ENCODE measurements around the gene MMP28. TPM values are rescaled to one million over a fixed set of nuclear protein-coding genes. Genes with fewer than 3 reads are reported as not detected.

Gene MMP28
- total and polyA plus RNA-seq, 2 donors (not counting 1 experiment from before 2014, with no cell fraction given): 0.15 to 2.0 TPM

DNA sequence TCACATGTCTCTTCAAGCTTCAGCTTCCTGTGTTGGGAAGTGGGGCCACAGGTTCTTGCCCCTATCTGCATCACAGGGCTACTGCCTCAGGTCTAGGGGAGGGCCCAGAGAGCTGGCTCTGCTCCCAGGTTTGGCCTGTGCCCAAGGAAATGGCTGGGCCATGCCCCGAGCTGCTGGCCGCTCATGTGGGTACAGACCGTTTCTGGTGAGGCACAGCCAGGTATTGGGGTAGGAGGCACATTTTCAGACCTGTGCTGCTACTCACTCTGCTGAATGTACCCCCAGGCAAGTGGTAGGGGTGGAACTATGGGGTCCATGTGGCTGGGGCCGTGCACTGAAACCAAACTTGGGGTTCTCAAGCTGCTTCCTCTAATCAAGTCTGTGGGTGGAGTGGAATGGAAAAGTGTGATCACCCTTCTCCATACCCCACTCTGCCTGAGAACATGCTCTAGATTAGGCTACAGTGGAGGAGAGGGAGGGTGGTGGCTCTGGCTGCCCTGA, 47.0 kb downstream of the MMP28 start:
- ATAC-seq (ENCODE audit: low read depth): no peak
- Mint-ChIP-seq H3K27me3 (peaks cover 56% of the 10 kb centered on the region), H3K9me3 (ENCODE audit: insufficient read depth) (no peaks in the 10 kb centered on the region), H3K27ac (no peak overlapping the region), H3K4me3 (no peak overlapping the region), H3K4me1 (peaks cover 6% of the 10 kb centered on the region)
- no peak overlapping the region for H2AFZ ChIP-seq (ENCODE audit: insufficient read depth, low read depth, low read length, poor library complexity, severe bottlenecking)
- no peak overlapping the region for H3K4me2 ChIP-seq (replicated peaks; ENCODE audit: low read depth, low read length, poor library complexity, severe bottlenecking)
- H3K9me3 ChIP-seq (ENCODE audit: control extremely low read depth in 1 of 3, control insufficient read depth in 2 of 3, insufficient read depth in 1 of 3, low read length in 2 of 3): peaks cover 0 to 14% (median 0%) of the 10 kb centered on the region in 3 donors
- H3K4me3 ChIP-seq (ENCODE audit: control extremely low read depth in 1 of 5, extremely low read depth in 1 of 5, insufficient read depth in 1 of 5, low read depth in 2 of 5, low read length in 4 of 5): no peak overlapping the region
- ChIA-PET POLR2A (no interaction called here), CTCF (interaction anchor here (0.7 to 2.7 kb wide), 16 partner anchors 8 to 578 kb away, joined by 3 to 65 read pairs (median 8); partner anchors contain the start of gene C17orf50)
- H4K20me1 ChIP-seq (ENCODE audit: control insufficient read depth, insufficient read depth, low read length, poor library complexity, severe bottlenecking): no peaks in the 10 kb centered on the region
- H3K27me3 ChIP-seq (replicated peaks in 1 of 4; ENCODE audit: control extremely low read depth in 1 of 4, control insufficient read depth in 3 of 4, insufficient read depth in 4 of 4, low read length in 3 of 4): peaks cover 0 to 52% (median 23%) of the 10 kb centered on the region in 4 experiments
- WGBS (ENCODE audit: insufficient coverage): 46% methylated on average over 3 of the region's 4 CpGs
- DNase-seq: no peak
- H3K4me1 ChIP-seq (ENCODE audit: control insufficient read depth in 2 of 2, insufficient read depth in 2 of 2, low read length in 2 of 2): peaks cover 3 to 10% of the 10 kb centered on the region in 2 donors
- no peaks in the 10 kb centered on the region for H3K36me3 ChIP-seq (replicated peaks in 1 of 2; ENCODE audit: control extremely low read depth in 1 of 2, control insufficient read depth in 1 of 2, extremely low read depth in 1 of 2, insufficient read depth in 2 of 2, low read length in 1 of 2)
- TF ChIP-seq, protein P1, sequence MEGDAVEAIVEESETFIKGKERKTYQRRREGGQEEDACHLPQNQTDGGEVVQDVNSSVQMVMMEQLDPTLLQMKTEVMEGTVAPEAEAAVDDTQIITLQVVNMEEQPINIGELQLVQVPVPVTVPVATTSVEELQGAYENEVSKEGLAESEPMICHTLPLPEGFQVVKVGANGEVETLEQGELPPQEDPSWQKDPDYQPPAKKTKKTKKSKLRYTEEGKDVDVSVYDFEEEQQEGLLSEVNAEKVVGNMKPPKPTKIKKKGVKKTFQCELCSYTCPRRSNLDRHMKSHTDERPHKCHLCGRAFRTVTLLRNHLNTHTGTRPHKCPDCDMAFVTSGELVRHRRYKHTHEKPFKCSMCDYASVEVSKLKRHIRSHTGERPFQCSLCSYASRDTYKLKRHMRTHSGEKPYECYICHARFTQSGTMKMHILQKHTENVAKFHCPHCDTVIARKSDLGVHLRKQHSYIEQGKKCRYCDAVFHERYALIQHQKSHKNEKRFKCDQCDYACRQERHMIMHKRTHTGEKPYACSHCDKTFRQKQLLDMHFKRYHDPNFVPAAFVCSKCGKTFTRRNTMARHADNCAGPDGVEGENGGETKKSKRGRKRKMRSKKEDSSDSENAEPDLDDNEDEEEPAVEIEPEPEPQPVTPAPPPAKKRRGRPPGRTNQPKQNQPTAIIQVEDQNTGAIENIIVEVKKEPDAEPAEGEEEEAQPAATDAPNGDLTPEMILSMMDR (IDR thresholded peaks at IDR 0.05): no peak
- TF ChIP-seq EZH2 (IDR thresholded peaks at IDR 0.05; ENCODE audit: borderline replicate concordance, insufficient read depth, low read depth, low read length, poor library complexity, severe bottlenecking): no peak
- no peak overlapping the region for H3K27ac ChIP-seq (ENCODE audit: low read length in 2 of 2)
- H3K79me2 ChIP-seq (ENCODE audit: control insufficient read depth, insufficient read depth, low read length): no peaks in the 10 kb centered on the region
- intact Hi-C loops (cut with micrococcal nuclease): loop anchor here (5.0 kb wide), 1 partner anchor 1326 kb away; no protein-coding TSS in a partner anchor
- no peak overlapping the region for H3K9ac ChIP-seq (ENCODE audit: low read length)

DNA sequence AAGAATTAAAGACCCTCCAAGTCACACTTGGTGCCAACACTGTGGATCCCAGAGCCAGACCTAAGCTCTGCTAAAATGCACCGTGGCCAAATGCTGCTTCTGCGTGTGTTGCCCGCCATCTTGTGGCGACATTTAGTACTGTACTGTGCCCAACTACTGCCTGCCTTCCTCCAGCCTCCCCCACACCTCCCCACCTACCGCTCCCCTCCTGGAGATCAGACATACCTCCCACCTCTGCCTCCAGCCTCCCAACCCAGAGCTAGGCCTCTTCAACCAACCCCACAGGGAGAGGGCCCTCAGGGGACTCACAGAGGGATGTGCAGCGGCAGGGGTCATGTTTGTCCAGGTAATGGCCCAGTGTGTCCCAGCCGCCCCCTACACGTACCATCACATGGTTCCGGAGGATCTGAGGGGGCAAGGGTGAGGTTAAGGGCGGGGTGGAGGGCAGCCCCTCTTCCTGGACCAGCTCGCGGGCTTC, 47.9 kb downstream of the MMP28 start:
- no peak overlapping the region for H3K4me2 ChIP-seq (replicated peaks; ENCODE audit: low read depth, low read length, poor library complexity, severe bottlenecking)
- intact Hi-C loops (cut with micrococcal nuclease): loop anchor here (1.0 to 5.0 kb wide), 4 partner anchors 193 to 1325 kb away; no protein-coding TSS in a partner anchor
- H3K4me1 ChIP-seq (ENCODE audit: control insufficient read depth in 2 of 2, insufficient read depth in 2 of 2, low read length in 2 of 2): peaks cover 3 to 10% of the 10 kb centered on the region in 2 donors
- no peak for TF ChIP-seq EZH2 (IDR thresholded peaks at IDR 0.05; ENCODE audit: borderline replicate concordance, insufficient read depth, low read depth, low read length, poor library complexity, severe bottlenecking)
- TF ChIP-seq, protein P1 (IDR thresholded peaks at IDR 0.05): peak; percentile 88
- no peaks in the 10 kb centered on the region for H3K36me3 ChIP-seq (replicated peaks in 1 of 2; ENCODE audit: control extremely low read depth in 1 of 2, control insufficient read depth in 1 of 2, extremely low read depth in 1 of 2, insufficient read depth in 2 of 2, low read length in 1 of 2)
- no peak overlapping the region for H2AFZ ChIP-seq (ENCODE audit: insufficient read depth, low read depth, low read length, poor library complexity, severe bottlenecking)
- ChIA-PET POLR2A (interaction anchor here (0.5 kb wide), 1 partner anchor 71 kb away, joined by 3 read pairs; no protein-coding TSS in a partner anchor), CTCF (interaction anchor here (0.7 to 2.7 kb wide), 48 partner anchors 9 to 1550 kb away, joined by 3 to 65 read pairs (median 4); partner anchors contain the start of genes C17orf50 and RASL10B)
- Mint-ChIP-seq H3K27ac (no peak overlapping the region), H3K27me3 (peaks cover 51% of the 10 kb centered on the region), H3K9me3 (ENCODE audit: insufficient read depth) (no peaks in the 10 kb centered on the region), H3K4me1 (peaks cover 6% of the 10 kb centered on the region), H3K4me3 (no peak overlapping the region)
- WGBS (ENCODE audit: insufficient coverage): 40% methylated on average over 7 of the region's 12 CpGs
- no peaks in the 10 kb centered on the region for H3K79me2 ChIP-seq (ENCODE audit: control insufficient read depth, insufficient read depth, low read length)
- no peaks in the 10 kb centered on the region for H4K20me1 ChIP-seq (ENCODE audit: control insufficient read depth, insufficient read depth, low read length, poor library complexity, severe bottlenecking)
- H3K9me3 ChIP-seq (ENCODE audit: control extremely low read depth in 1 of 3, control insufficient read depth in 2 of 3, insufficient read depth in 1 of 3, low read length in 2 of 3): peaks cover 0 to 14% (median 0%) of the 10 kb centered on the region in 3 donors
- no peak overlapping the region for H3K4me3 ChIP-seq (ENCODE audit: control extremely low read depth in 1 of 5, extremely low read depth in 1 of 5, insufficient read depth in 1 of 5, low read depth in 2 of 5, low read length in 4 of 5)
- DNase-seq: peak; percentile 84
- H3K9ac ChIP-seq (ENCODE audit: low read length): no peak overlapping the region
- peak; percentile 92 for ATAC-seq (ENCODE audit: low read depth)
- no peak overlapping the region for H3K27ac ChIP-seq (ENCODE audit: low read length in 2 of 2)
- H3K27me3 ChIP-seq (replicated peaks in 1 of 4; ENCODE audit: control extremely low read depth in 1 of 4, control insufficient read depth in 3 of 4, insufficient read depth in 4 of 4, low read length in 3 of 4): peaks cover 0 to 51% (median 23%) of the 10 kb centered on the region in 4 experiments
